ENCODE results near the gene BCL2L1.

BCL2L1 gene

DNA sequence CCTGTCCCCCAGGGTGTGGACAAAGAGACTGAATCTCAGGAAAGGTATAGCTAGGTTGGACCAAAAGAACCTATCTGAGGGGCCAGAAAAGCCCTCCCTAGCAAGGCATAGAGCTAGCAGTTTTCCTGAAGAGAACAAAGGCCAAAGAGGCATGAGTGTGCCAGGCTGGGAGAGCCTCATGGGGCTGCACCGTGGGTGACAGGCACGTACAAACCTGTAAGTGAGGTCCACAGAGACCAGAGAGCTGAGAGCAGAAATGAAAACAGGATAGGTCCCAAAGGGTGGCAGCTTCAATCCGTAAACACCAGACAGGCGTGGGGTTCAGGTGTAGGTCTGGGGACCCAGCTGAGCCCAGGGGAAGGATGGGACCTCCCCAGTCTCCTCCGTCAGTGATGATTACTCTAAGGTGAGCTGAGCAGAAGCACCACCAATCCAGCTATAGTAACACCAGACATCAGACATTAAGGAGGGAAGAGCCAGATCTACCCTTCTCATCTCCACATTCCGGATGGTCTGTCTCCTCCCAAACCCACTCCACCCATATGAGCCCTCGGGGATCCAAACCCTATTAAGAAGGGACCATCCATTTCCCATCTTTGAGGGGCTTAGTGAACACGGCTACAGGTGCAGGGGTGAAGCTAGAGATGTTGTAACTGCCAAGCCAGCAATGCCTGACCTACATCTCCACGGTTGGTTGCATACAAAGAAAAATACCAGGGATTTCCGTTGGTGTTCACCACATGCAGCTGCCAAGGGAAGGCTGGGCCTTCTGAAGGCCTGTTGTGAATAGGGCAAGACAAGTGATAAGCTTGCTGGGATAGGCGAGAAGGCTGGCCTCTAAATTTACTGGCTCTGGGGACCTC, 38.3 kb downstream of the BCL2L1 start:
- ChIA-PET CTCF (interaction anchor here (0.7 to 5.5 kb wide), 8 partner anchors 9 to 124 kb away, joined by 3 to 41 read pairs (median 6); partner anchors contain the start of gene BCL2L1), POLR2A (interaction anchor here (0.6 to 1.1 kb wide), 3 partner anchors 10 to 157 kb away, joined by 3 to 7 read pairs (median 4); no protein-coding TSS in a partner anchor)
- Histone ChIP-seq H3K27me3 (replicated peaks in 2 of 5; ENCODE audit: control insufficient read depth in 4 of 5, insufficient read depth in 5 of 5, low read length in 4 of 5) (no peaks in the 10 kb centered on the region), H3K9me3 (ENCODE audit: control extremely low read depth in 1 of 5, control insufficient read depth in 4 of 5, insufficient read depth in 2 of 5, low read depth in 1 of 5, low read length in 4 of 5) (no peaks in the 10 kb centered on the region), H3K27ac (ENCODE audit: insufficient read depth in 1 of 2, low read depth in 1 of 2, low read length in 2 of 2, poor library complexity in 1 of 2, severe bottlenecking in 2 of 2) (peak overlapping the region in 1 of 2 experiments; percentile 9), H3K4me1 (ENCODE audit: control extremely low read depth in 1 of 4, control insufficient read depth in 4 of 4, insufficient read depth in 4 of 4, low read length in 3 of 4) (peaks cover 0 to 26% (median 20%) of the 10 kb centered on the region in 4 experiments), H3K36me3 (ENCODE audit: control insufficient read depth in 4 of 4, insufficient read depth in 4 of 4, low read length in 3 of 4) (peaks cover 6 to 37% (median 10%) of the 10 kb centered on the region in 4 experiments), H3K4me3 (ENCODE audit: control insufficient read depth in 1 of 7, extremely low read depth in 1 of 7, insufficient read depth in 4 of 7, low read depth in 2 of 7, low read length in 6 of 7) (no peak overlapping the region)
- WGBS (ENCODE audit: insufficient coverage): 91% methylated on average over 10 of the region's 11 CpGs
- DNase-seq: peak in 2 of 3 donors; percentile 41 to 51

DNA sequence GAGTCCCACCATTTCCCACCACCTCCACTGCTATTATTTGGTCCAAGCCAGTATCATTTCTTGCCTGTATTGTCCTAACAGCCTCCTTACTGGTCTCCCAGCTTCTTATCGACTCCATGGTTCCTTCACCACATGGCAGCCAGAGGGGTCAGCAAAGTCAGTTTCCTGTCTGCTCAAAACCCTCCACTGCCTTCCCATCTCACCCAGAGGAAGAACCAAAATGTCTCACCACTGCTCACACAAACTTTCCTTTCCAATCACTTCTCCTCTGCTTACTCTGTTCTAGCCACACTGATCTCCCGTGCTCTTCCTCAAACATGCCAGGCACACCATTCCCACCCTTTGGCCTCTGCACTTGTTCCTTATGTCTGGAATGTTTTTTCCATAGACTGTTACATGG, 39.7 kb downstream of the BCL2L1 start:
- no peak for DNase-seq

DNA sequence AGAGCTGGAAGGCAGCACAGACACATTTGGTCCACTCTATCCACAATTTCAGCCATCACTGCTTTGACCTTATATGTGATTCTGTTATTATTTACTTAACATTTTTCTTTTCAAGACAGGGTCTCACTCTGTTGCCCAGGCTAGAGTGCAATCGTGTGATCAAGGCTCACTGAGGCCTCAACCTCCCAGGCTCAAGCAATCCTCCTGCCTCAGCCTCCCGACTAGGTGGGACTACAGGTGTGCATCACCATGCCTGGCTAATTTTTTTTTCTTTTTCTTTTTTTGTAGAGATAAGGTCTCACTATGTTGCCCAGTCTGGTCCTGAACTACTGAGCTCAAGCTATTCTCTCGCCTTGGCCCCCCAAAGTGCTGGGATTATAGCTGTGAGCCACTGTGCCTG, 40.3 kb downstream of the BCL2L1 start:
- WGBS (ENCODE audit: insufficient coverage): 100% methylated on average over 2 of the region's 3 CpGs
- Histone ChIP-seq H3K4me1 (ENCODE audit: control extremely low read depth in 1 of 4, control insufficient read depth in 4 of 4, insufficient read depth in 4 of 4, low read length in 3 of 4) (peaks cover 0 to 47% (median 35%) of the 10 kb centered on the region in 4 experiments), H3K9me3 (ENCODE audit: control extremely low read depth in 1 of 5, control insufficient read depth in 4 of 5, insufficient read depth in 2 of 5, low read depth in 1 of 5, low read length in 4 of 5) (no peaks in the 10 kb centered on the region), H3K4me3 (ENCODE audit: control insufficient read depth in 1 of 7, extremely low read depth in 1 of 7, insufficient read depth in 4 of 7, low read depth in 2 of 7, low read length in 6 of 7) (no peak overlapping the region), H3K36me3 (ENCODE audit: control insufficient read depth in 4 of 4, insufficient read depth in 4 of 4, low read length in 3 of 4) (peaks cover 0 to 52% (median 12%) of the 10 kb centered on the region in 4 experiments), H3K27ac (ENCODE audit: insufficient read depth in 1 of 2, low read depth in 1 of 2, low read length in 2 of 2, poor library complexity in 1 of 2, severe bottlenecking in 2 of 2) (peak overlapping the region in 1 of 2 experiments; percentile 5), H3K27me3 (replicated peaks in 2 of 5; ENCODE audit: control insufficient read depth in 4 of 5, insufficient read depth in 5 of 5, low read length in 4 of 5) (no peaks in the 10 kb centered on the region)
- ChIA-PET CTCF (interaction anchor here (1.2 to 5.5 kb wide), 7 partner anchors 9 to 46 kb away, joined by 3 to 41 read pairs (median 4); partner anchors contain the start of gene BCL2L1), POLR2A (no interaction called here)
- no peak for DNase-seq

More for the DNA sequence above, 39.7 kb downstream of the BCL2L1 start:
- peaks cover under 1 to 50% (median 10%) of the 10 kb centered on the region in 4 experiments for H3K36me3 ChIP-seq (ENCODE audit: control insufficient read depth in 4 of 4, insufficient read depth in 4 of 4, low read length in 3 of 4)
- H3K9me3 ChIP-seq (ENCODE audit: control extremely low read depth in 1 of 5, control insufficient read depth in 4 of 5, insufficient read depth in 2 of 5, low read depth in 1 of 5, low read length in 4 of 5): no peaks in the 10 kb centered on the region
- ChIA-PET POLR2A (no interaction called here), CTCF (interaction anchor here (1.2 to 5.5 kb wide), 7 partner anchors 11 to 46 kb away, joined by 3 to 41 read pairs (median 7); partner anchors contain the start of gene BCL2L1)
- H3K27me3 ChIP-seq (replicated peaks in 2 of 5; ENCODE audit: control insufficient read depth in 4 of 5, insufficient read depth in 5 of 5, low read length in 4 of 5): no peaks in the 10 kb centered on the region
- no peak overlapping the region for H3K4me3 ChIP-seq (ENCODE audit: control insufficient read depth in 1 of 7, extremely low read depth in 1 of 7, insufficient read depth in 4 of 7, low read depth in 2 of 7, low read length in 6 of 7)
- WGBS (ENCODE audit: insufficient coverage): 100% methylated on average over 2 of the region's 2 CpGs
- H3K27ac ChIP-seq (ENCODE audit: insufficient read depth in 1 of 2, low read depth in 1 of 2, low read length in 2 of 2, poor library complexity in 1 of 2, severe bottlenecking in 2 of 2): no peak overlapping the region
- H3K4me1 ChIP-seq (ENCODE audit: control extremely low read depth in 1 of 4, control insufficient read depth in 4 of 4, insufficient read depth in 4 of 4, low read length in 3 of 4): peaks cover 0 to 41% (median 33%) of the 10 kb centered on the region in 4 experiments

DNA sequence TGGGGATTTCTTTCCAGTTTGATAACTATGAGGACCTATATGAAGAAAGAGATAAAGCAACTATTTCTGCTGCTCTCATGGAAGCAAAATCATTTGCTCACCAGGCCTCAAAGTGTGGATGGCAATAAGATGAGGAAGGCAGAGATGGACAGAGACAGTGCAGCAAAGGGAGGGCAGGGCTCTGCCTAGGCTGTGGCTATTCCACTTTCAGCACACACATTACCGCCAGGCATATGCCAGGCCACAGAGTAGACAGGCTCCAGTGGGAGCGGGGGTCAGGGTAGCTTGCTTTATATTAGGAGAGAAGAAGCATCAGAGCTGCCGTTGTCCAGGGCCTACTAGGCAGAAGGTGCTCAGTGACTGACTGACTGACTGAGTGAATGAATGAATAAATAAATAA, 40.9 kb downstream of the BCL2L1 start:
- ChIA-PET POLR2A (no interaction called here), CTCF (interaction anchor here (1.2 to 5.5 kb wide), 6 partner anchors 9 to 47 kb away, joined by 3 to 41 read pairs (median 6); partner anchors contain the start of gene BCL2L1)
- H3K4me3 ChIP-seq (ENCODE audit: control insufficient read depth in 1 of 7, extremely low read depth in 1 of 7, insufficient read depth in 4 of 7, low read depth in 2 of 7, low read length in 6 of 7): no peak overlapping the region
- H3K9me3 ChIP-seq (ENCODE audit: control extremely low read depth in 1 of 5, control insufficient read depth in 4 of 5, insufficient read depth in 2 of 5, low read depth in 1 of 5, low read length in 4 of 5): no peaks in the 10 kb centered on the region
- no peaks in the 10 kb centered on the region for H3K27me3 ChIP-seq (replicated peaks in 2 of 5; ENCODE audit: control insufficient read depth in 4 of 5, insufficient read depth in 5 of 5, low read length in 4 of 5)
- peaks cover 0 to 47% (median 12%) of the 10 kb centered on the region in 4 experiments for H3K36me3 ChIP-seq (ENCODE audit: control insufficient read depth in 4 of 4, insufficient read depth in 4 of 4, low read length in 3 of 4)
- DNase-seq: no peak
- peak overlapping the region in 1 of 2 experiments; percentile 5 for H3K27ac ChIP-seq (ENCODE audit: insufficient read depth in 1 of 2, low read depth in 1 of 2, low read length in 2 of 2, poor library complexity in 1 of 2, severe bottlenecking in 2 of 2)
- peaks cover 0 to 50% (median 38%) of the 10 kb centered on the region in 4 experiments for H3K4me1 ChIP-seq (ENCODE audit: control extremely low read depth in 1 of 4, control insufficient read depth in 4 of 4, insufficient read depth in 4 of 4, low read length in 3 of 4)
- 100% methylated on average over 2 of the region's 3 CpGs for WGBS (ENCODE audit: insufficient coverage)

DNA sequence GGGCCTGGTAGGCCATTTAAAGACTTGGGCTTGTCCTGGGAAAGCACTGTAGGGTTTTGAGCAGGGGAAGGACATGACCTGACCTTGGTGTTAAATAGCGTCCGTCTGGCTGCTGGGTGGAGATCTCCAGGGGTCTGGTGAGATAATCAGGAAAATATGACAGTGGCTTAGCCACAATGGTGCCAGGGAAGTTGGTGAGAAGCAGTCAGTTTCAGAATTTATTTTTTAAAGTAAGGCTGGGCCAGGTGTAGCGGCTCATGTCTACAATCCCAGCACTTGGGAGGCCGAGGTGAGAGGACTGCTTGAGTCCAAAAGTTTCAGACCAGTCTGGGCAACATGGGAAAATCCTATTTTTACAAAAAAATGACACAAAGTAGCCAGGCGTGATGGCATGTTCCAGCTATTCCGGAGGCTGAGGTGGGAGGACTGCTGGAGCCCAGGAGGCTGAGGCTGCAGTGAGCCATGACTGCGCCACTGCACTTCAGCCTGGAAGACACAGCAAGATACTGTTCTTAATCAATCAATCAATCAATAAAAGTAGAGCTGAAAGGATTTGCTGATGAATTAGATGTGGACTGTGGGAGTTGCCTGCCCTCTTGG, 41.4 kb downstream of the BCL2L1 start:
- Histone ChIP-seq H3K4me1 (ENCODE audit: control extremely low read depth in 1 of 4, control insufficient read depth in 4 of 4, insufficient read depth in 4 of 4, low read length in 3 of 4) (peaks cover 0 to 55% (median 43%) of the 10 kb centered on the region in 4 experiments), H3K36me3 (ENCODE audit: control insufficient read depth in 4 of 4, insufficient read depth in 4 of 4, low read length in 3 of 4) (peaks cover 0 to 44% (median 11%) of the 10 kb centered on the region in 4 experiments), H3K4me3 (ENCODE audit: control insufficient read depth in 1 of 7, extremely low read depth in 1 of 7, insufficient read depth in 4 of 7, low read depth in 2 of 7, low read length in 6 of 7) (no peak overlapping the region), H3K27ac (ENCODE audit: insufficient read depth in 1 of 2, low read depth in 1 of 2, low read length in 2 of 2, poor library complexity in 1 of 2, severe bottlenecking in 2 of 2) (no peak overlapping the region), H3K9me3 (ENCODE audit: control extremely low read depth in 1 of 5, control insufficient read depth in 4 of 5, insufficient read depth in 2 of 5, low read depth in 1 of 5, low read length in 4 of 5) (no peaks in the 10 kb centered on the region), H3K27me3 (replicated peaks in 2 of 5; ENCODE audit: control insufficient read depth in 4 of 5, insufficient read depth in 5 of 5, low read length in 4 of 5) (no peaks in the 10 kb centered on the region)
- no peak for DNase-seq
- CTCF ChIA-PET: interaction anchor here (1.5 to 5.5 kb wide), 5 partner anchors 10 to 42 kb away, joined by 3 to 41 read pairs (median 7); partner anchors contain the start of gene BCL2L1
- 93% methylated on average over 6 of the region's 7 CpGs for WGBS (ENCODE audit: insufficient coverage)
- POLR2A ChIA-PET: interaction anchor here (0.5 kb wide), 1 partner anchor 24 kb away, joined by 3 read pairs; no protein-coding TSS in a partner anchor

DNA sequence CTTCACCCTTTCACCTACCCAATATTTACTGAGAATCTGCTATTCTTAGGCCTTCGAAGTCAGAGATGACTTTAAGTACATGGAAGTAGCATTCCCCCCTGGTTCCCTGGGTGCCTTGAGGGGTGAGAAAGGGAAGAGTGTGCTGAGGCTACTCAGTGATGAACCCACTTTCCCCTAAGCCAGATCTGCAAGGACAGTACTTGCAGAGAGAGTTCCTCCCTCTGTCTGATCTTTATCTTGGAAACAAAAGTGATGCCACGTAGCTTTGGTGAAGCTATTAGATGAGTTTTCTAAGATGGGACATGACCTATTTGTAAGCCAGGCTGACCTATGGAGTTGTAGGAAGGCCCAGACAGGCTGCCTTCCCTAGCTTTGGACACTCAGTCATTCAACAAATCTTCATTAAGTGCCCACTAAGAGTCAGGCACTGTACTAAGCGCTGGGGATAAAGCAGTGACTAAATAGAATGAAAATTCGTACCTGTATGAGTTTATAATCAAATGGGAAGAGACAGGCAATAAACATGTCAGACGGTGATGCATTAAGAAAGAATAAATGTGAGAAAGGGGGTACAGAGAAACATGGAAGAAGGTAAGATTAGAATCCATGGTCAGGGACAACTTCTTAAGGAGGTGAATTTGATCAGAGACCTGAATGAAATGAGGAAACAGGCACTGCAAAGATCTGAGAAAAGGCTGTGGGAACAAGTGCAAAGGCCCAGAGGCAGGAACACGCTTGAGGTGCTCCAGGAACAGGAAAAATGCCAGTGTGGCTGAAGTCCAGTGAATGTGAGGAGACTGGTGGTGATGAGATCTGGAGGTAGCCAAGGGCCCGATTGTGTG, 42.2 kb downstream of the BCL2L1 start:
- H3K27ac ChIP-seq (ENCODE audit: insufficient read depth in 1 of 2, low read depth in 1 of 2, low read length in 2 of 2, poor library complexity in 1 of 2, severe bottlenecking in 2 of 2): no peak overlapping the region
- CTCF ChIA-PET: interaction anchor here (0.8 to 1.8 kb wide), 7 partner anchors 11 to 43 kb away, joined by 3 to 6 read pairs (median 3); no protein-coding TSS in a partner anchor

More for the DNA sequence above, 42.2 kb downstream of the BCL2L1 start:
- H3K4me3 ChIP-seq (ENCODE audit: control insufficient read depth in 1 of 7, extremely low read depth in 1 of 7, insufficient read depth in 4 of 7, low read depth in 2 of 7, low read length in 6 of 7): no peak overlapping the region
- H3K36me3 ChIP-seq (ENCODE audit: control insufficient read depth in 4 of 4, insufficient read depth in 4 of 4, low read length in 3 of 4): peaks cover 0 to 40% (median 10%) of the 10 kb centered on the region in 4 experiments
- peaks cover 3 to 62% (median 50%) of the 10 kb centered on the region in 4 experiments for H3K4me1 ChIP-seq (ENCODE audit: control extremely low read depth in 1 of 4, control insufficient read depth in 4 of 4, insufficient read depth in 4 of 4, low read length in 3 of 4)
- POLR2A ChIA-PET: interaction anchor here (0.5 kb wide), 1 partner anchor 24 kb away, joined by 3 read pairs; no protein-coding TSS in a partner anchor
- DNase-seq: no peak
- WGBS (ENCODE audit: insufficient coverage): 98% methylated on average over 5 of the region's 7 CpGs
- H3K27me3 ChIP-seq (replicated peaks in 2 of 5; ENCODE audit: control insufficient read depth in 4 of 5, insufficient read depth in 5 of 5, low read length in 4 of 5): no peaks in the 10 kb centered on the region
- H3K9me3 ChIP-seq (ENCODE audit: control extremely low read depth in 1 of 5, control insufficient read depth in 4 of 5, insufficient read depth in 2 of 5, low read depth in 1 of 5, low read length in 4 of 5): no peaks in the 10 kb centered on the region
